HG03025 (cell line): ENCODE measurements around the gene S100A2.
"Not testable (repeated sequence)": the region's sequence is repeated elsewhere in the genome, so short reads cannot be mapped to it uniquely, and the experiment has no call there.

ENCODE experiments used
- ATAC-seq: cut with Tn5 transposase; IDR thresholded peaks from one replicate; pipeline ENCODE4 v1.9.1; 2021; ENCODE audit warnings: mild to moderate bottlenecking, moderate library complexity; ENCODE audit not compliant: unreplicated experiment, low FRiP score

The S100A2 gene

GRCh38 chr1:153592748-153593147 lies 27.1 kb upstream of the S100A2 start:
- ATAC-seq: no peak

GRCh38 chr1:153588482-153588881 lies 22.8 kb upstream of the S100A2 start:
- ATAC-seq: no peak

DNA sequence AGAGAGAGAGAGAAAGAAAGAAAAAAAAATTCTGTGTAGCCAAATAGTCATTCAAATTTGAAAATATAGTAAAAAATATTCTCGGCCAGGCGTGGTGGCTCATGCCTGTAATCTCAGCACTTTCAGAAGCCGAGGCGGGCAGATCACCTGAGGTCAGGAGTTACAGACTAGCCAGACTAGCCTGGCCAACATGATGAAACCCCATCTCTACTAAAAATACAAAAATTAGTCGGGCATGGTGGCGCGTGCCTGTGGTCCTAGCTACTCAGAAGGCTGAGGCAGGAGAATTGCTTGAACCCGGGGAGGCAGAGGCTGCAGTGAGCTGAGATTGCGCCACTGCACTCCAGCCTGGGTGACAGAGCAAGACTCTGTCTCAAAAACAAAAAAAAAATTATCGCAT lies 22.4 kb upstream of the S100A2 start:
- ATAC-seq: not testable (repeated sequence)

DNA sequence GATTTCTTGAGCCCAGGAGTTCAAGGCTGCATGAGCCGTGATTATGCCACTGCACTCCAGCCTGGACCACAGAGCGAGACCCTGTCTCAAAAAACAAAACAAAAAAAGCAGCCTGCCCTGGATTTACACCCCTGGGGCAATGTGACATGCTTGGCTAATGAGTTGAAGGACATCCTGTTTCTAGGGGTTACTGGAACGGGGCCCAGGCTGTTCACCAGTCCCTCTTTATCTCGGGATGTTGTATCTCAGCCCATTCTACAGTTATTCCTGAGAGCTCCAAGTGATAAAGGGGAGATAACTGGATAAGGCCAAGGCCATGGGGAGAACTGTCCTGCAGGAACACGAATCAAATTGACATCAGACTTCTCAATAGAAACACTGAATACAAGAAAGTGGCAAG lies 21.7 kb upstream of the S100A2 start:
- ATAC-seq: no peak

DNA sequence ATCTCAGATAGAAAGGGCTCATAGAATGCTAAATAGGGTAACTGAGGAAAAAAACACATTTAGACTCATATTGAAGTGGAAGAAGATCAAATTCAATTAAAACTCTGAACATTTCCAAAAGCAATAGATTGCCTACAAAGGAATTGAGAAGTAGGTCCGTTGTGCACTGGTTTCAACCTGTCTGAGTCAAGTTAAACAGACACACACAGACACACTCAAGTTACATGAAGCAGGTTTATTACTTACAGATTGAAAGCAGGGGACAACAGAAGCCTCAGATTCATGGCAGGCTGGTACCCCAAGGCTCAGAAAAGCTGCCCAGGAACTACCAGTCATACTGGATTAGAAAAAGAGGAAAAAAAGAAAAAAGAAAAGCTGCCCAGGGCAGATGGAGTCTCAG lies 20.7 kb upstream of the S100A2 start:
- ATAC-seq: no peak

- no peak for ATAC-seq
Observed at GRCh38 chr1:153585006-153585405, 19.4 kb upstream of the S100A2 start.

DNA sequence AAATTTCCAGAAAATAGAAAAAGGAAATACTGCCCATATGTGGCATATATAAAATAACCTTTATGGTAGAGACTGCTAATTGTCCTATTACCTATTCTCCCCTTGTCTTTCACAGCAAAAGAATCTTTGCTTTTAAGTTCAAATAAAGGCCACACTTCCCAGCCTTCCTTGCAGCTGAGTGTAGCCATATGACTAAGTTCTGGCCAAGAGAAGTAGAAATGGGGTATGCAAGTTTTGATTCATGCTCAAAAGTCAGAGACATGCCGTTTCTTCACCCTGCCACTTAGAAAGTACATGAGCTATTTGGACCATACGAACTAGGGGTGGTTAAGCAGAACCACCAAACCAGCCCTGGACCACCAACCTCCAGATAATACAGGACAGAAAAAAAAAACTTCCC lies 18.3 kb upstream of the S100A2 start:
- ATAC-seq: no peak

DNA sequence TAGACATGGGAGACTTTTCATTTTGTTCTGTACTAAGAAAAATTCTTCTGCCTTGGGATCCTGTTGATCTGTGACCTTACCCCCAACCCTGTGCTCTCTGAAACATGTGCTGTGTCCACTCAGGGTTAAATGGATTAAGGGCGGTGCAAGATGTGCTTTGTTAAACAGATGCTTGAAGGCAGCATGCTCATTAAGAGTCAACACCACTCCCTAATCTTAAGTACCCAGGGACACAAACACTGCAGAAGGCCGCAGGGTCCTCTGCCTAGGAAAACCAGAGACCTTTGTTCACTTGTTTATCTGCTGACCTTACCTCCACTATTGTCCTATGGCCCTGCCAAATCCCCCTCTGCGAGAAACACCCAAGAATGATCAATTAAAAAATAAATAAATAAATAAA lies 17.9 kb upstream of the S100A2 start:
- not testable (repeated sequence) for ATAC-seq

DNA sequence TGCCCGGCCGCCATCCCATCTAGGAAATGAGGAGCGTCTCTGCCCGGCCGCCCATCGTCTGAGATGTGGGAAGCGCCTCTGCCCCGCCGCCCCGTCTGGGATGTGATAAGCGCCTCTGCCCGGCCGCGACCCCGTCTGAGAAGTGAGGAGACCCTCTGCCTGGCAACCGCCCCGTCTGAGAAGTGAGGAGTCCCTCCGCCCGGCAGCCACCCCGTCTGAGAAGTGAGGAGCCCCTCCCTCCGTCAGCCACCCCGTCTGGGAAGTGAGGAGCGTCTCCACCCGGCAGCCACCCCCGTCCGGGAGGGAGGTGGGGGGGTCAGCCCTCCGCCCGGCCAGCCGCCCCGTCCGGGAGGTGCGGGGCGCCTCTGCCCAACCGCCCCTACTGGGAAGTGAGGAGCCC lies 17.2 kb upstream of the S100A2 start:
- not testable (repeated sequence) for ATAC-seq

- no peak for ATAC-seq
Observed at GRCh38 chr1:153578936-153579335, 13.3 kb upstream of the S100A2 start.

GRCh38 chr1:153578490-153578889 lies 12.8 kb upstream of the S100A2 start:
- ATAC-seq: no peak

DNA sequence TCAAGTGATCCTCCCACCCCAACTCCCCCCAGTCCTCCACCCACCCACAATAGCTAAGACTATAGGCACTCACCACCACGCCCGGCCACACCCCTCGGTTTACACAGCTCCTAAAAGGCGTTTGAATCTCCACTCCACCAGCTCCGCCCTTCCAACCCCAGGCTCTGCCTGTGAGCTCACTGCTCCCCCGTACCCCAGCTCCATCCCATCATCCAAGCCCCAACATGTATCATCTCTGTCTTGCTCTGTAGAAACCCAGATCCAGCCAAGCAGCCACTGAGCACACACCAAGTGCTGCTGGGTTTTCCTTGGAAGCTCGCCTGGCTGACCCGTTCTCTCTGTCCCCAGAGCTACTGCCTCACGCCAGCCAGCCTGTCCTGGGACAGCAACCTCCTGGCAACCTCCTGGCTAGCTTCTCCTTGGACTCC lies 12.0 kb upstream of the S100A2 start:
- ATAC-seq: no peak

- ATAC-seq: no peak
Observed at GRCh38 chr1:153577138-153577537, 11.5 kb upstream of the S100A2 start.

- not testable (repeated sequence) for ATAC-seq
Observed at GRCh38 chr1:153575497-153575896, 9.9 kb upstream of the S100A2 start.

GRCh38 chr1:153575081-153575491 lies 9.4 kb upstream of the S100A2 start:
- ATAC-seq: not testable (repeated sequence)

- ATAC-seq: no peak
Observed at GRCh38 chr1:153573351-153573750, 7.7 kb upstream of the S100A2 start.

- no peak for ATAC-seq
Observed at GRCh38 chr1:153572569-153573015, 6.9 kb upstream of the S100A2 start.

GRCh38 chr1:153571706-153572105 lies 6.1 kb upstream of the S100A2 start:
- ATAC-seq: no peak

DNA sequence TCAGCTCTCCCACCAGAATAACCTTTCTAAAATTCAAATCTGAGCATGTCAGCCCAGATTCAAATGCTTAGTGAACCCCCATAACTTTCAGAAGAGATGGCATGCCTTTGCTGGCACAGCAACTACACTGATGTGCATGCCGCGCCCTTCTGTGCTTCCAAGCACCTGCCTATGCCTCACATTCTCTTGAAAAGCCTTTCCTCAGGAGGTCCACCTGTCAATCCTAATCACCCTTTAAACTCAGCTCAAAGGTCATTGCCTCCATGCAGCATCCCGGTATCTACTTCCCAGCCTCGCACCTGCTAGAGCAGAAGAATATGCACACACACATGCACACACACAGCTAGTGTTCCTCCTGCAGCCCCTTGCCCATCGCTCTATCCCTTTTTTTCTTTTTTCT lies 5.2 kb upstream of the S100A2 start:
- ATAC-seq: no peak

- no peak for ATAC-seq
Observed at GRCh38 chr1:153569465-153569864, 3.8 kb upstream of the S100A2 start.

- ATAC-seq: no peak
Observed at GRCh38 chr1:153568367-153569099, 2.9 kb upstream of the S100A2 start.

- ATAC-seq: no peak
Observed at GRCh38 chr1:153567621-153568366, 2.1 kb upstream of the S100A2 start.
